HT-29 (cell line): ENCODE results near the gene REG3G. TPM values are rescaled to one million over a fixed set of nuclear protein-coding genes. Genes with fewer than 3 reads are reported as not detected.

Experiments
- DNase-seq: peaks from one replicate; pipeline ENCODE4 v3.0.0-alpha.2; 2015; ENCODE audit warnings: low spot score
- total RNA-seq: library from RNA; depleted of rRNA; stranded (reverse); fragments of >200 nt; shearing (Covaris generic); gene quantifications from 2 replicates; pipeline ENCODE4 v1.2.3, GENCODE V29; 2014; rRNA removed

The REG3G gene
- not detected in 2 replicates for total RNA-seq

GRCh38 chr2:79025421-79025820 is at the start of gene REG3G:
TSS of gene REG3G (plus strand) at chr2:79025702. CDS start at chr2:79026094, 392 bp downstream.
- no peak for DNase-seq

GRCh38 chr2:78977661-78978145 is 47.8 kb upstream of the REG3G start:
- DNase-seq, result no peak

GRCh38 chr2:78978340-78978739 is 47.2 kb upstream of the REG3G start:
- no peak for DNase-seq

- DNase-seq, result peak; percentile 62
Observed at GRCh38 chr2:78979380-78980151, 45.9 kb upstream of the REG3G start.

- DNase-seq, result no peak
Observed at GRCh38 chr2:78980152-78980465, 45.4 kb upstream of the REG3G start.

GRCh38 chr2:78980871-78981270 is 44.6 kb upstream of the REG3G start:
- no peak for DNase-seq

- no peak for DNase-seq
Observed at GRCh38 chr2:78982638-78983330, 42.7 kb upstream of the REG3G start.

- DNase-seq, result no peak
Observed at GRCh38 chr2:78984386-78984785, 41.1 kb upstream of the REG3G start.

GRCh38 chr2:78985558-78985957 is 39.9 kb upstream of the REG3G start:
- DNase-seq, result no peak

GRCh38 chr2:78989051-78989450 is 36.5 kb upstream of the REG3G start:
- DNase-seq, result no peak

GRCh38 chr2:78992451-78992806 is 33.1 kb upstream of the REG3G start:
- DNase-seq, result peak; percentile 11

- DNase-seq, result no peak
Observed at GRCh38 chr2:78992807-78993517, 32.5 kb upstream of the REG3G start.

- DNase-seq, result no peak
Observed at GRCh38 chr2:78993518-78994148, 31.9 kb upstream of the REG3G start.

- no peak for DNase-seq
Observed at GRCh38 chr2:78994789-78995188, 30.7 kb upstream of the REG3G start.

- peak; percentile 22 for DNase-seq
Observed at GRCh38 chr2:78999406-78999805, 26.1 kb upstream of the REG3G start.

- DNase-seq, result no peak
Observed at GRCh38 chr2:79000008-79000576, 25.4 kb upstream of the REG3G start.

GRCh38 chr2:79001285-79001684 is 24.2 kb upstream of the REG3G start:
- no peak for DNase-seq

GRCh38 chr2:79004680-79005079 is 20.8 kb upstream of the REG3G start:
- no peak for DNase-seq

- no peak for DNase-seq
Observed at GRCh38 chr2:79005216-79005615, 20.3 kb upstream of the REG3G start.

- DNase-seq, result no peak
Observed at GRCh38 chr2:79009388-79009787, 16.1 kb upstream of the REG3G start.

GRCh38 chr2:79011496-79011895 is 14.0 kb upstream of the REG3G start:
- no peak for DNase-seq

- DNase-seq, result no peak
Observed at GRCh38 chr2:79013629-79014028, 11.9 kb upstream of the REG3G start.
